Measurements from ENCODE around the gene TPH1. TPM values are rescaled to one million over a fixed set of nuclear protein-coding genes. Genes with fewer than 3 reads are reported as not detected.

TPH1 gene
- total RNA-seq, 4 donors from 2014 or later, result 0.13 to 0.47 (median 0.27) TPM; not detected in 1

GRCh38 chr11:18067372-18067771 lies 21.3 kb upstream of the TPH1 start:
- TF ChIP-seq POLR2A (IDR thresholded peaks at IDR 0.05), result no peak
- TF ChIP-seq CTCF (IDR thresholded peaks at IDR 0.05), result no peak
- TF ChIP-seq POLR2AphosphoS5 (IDR thresholded peaks at IDR 0.05), result no peak
- TF ChIP-seq EP300 (IDR thresholded peaks at IDR 0.05), result no peak
- ATAC-seq, result no peak
- Histone ChIP-seq H3K27me3 (no peaks in the 10 kb centered on the region), H3K4me1 (no peaks in the 10 kb centered on the region), H3K27ac (no peak overlapping the region), H3K4me3 (no peak overlapping the region), H3K9me3 (no peaks in the 10 kb centered on the region), H3K36me3 (peaks cover 0 to 11% of the 10 kb centered on the region in 2 donors)
- WGBS, 2 donors (ENCODE audit: low coverage in 1 of 2), result 87 to 100% methylated on average over 2 of the region's 2 CpGs

- TF ChIP-seq EP300 (IDR thresholded peaks at IDR 0.05) (no peak), CTCF (IDR thresholded peaks at IDR 0.05) (no peak), POLR2A (IDR thresholded peaks at IDR 0.05) (no peak), POLR2AphosphoS5 (IDR thresholded peaks at IDR 0.05) (no peak)
- no peaks in the 10 kb centered on the region for H3K27me3 ChIP-seq
- ATAC-seq, result no peak
- no peak overlapping the region for H3K27ac ChIP-seq
- 83 to 91% methylated on average over 1 to 2 of the region's 2 CpGs for WGBS, 2 donors (ENCODE audit: low coverage in 1 of 2)
- no peak overlapping the region for H3K4me3 ChIP-seq
- H3K4me1 ChIP-seq, result no peaks in the 10 kb centered on the region
- H3K9me3 ChIP-seq, result no peaks in the 10 kb centered on the region
- peaks cover 0 to 11% of the 10 kb centered on the region in 2 donors for H3K36me3 ChIP-seq
Observed at GRCh38 chr11:18066626-18067025, 20.6 kb upstream of the TPH1 start.

GRCh38 chr11:18065572-18065971 lies 19.5 kb upstream of the TPH1 start:
- WGBS, 2 donors (ENCODE audit: low coverage in 1 of 2), result 82 to 93% methylated on average over 3 to 5 of the region's 8 CpGs
- Histone ChIP-seq H3K36me3 (peaks cover 0 to 11% of the 10 kb centered on the region in 2 donors), H3K9me3 (no peaks in the 10 kb centered on the region), H3K27ac (no peak overlapping the region), H3K4me3 (no peak overlapping the region), H3K27me3 (no peaks in the 10 kb centered on the region), H3K4me1 (no peaks in the 10 kb centered on the region)
- no peak for ATAC-seq
- no peak for TF ChIP-seq CTCF (IDR thresholded peaks at IDR 0.05)
- TF ChIP-seq EP300 (IDR thresholded peaks at IDR 0.05), result no peak
- no peak for TF ChIP-seq POLR2A (IDR thresholded peaks at IDR 0.05)
- TF ChIP-seq POLR2AphosphoS5 (IDR thresholded peaks at IDR 0.05), result no peak

GRCh38 chr11:18064450-18065054 lies 18.5 kb upstream of the TPH1 start:
- Histone ChIP-seq H3K4me3 (no peak overlapping the region), H3K27ac (no peak overlapping the region), H3K4me1 (no peaks in the 10 kb centered on the region), H3K9me3 (no peaks in the 10 kb centered on the region), H3K36me3 (peaks cover 0 to 11% of the 10 kb centered on the region in 2 donors), H3K27me3 (no peaks in the 10 kb centered on the region)
- TF ChIP-seq POLR2AphosphoS5 (IDR thresholded peaks at IDR 0.05) (no peak), EP300 (IDR thresholded peaks at IDR 0.05) (no peak), CTCF (IDR thresholded peaks at IDR 0.05) (no peak), POLR2A (IDR thresholded peaks at IDR 0.05) (no peak)
- no peak for ATAC-seq
- 86 to 88% methylated on average over 5 to 7 of the region's 7 CpGs for WGBS, 2 donors (ENCODE audit: low coverage in 1 of 2)

- Histone ChIP-seq H3K27me3 (no peaks in the 10 kb centered on the region), H3K4me1 (no peaks in the 10 kb centered on the region), H3K27ac (no peak overlapping the region), H3K9me3 (no peaks in the 10 kb centered on the region), H3K4me3 (no peak overlapping the region), H3K36me3 (peaks cover 0 to 11% of the 10 kb centered on the region in 2 donors)
- WGBS, 2 donors (ENCODE audit: low coverage in 1 of 2), result 55 to 63% methylated on average over 4 of the region's 4 CpGs
- ATAC-seq, result no peak
- TF ChIP-seq EP300 (IDR thresholded peaks at IDR 0.05), result no peak
- no peak for TF ChIP-seq POLR2AphosphoS5 (IDR thresholded peaks at IDR 0.05)
- TF ChIP-seq CTCF (IDR thresholded peaks at IDR 0.05), result no peak
- TF ChIP-seq POLR2A (IDR thresholded peaks at IDR 0.05), result no peak
Observed at GRCh38 chr11:18063862-18064434, 17.9 kb upstream of the TPH1 start.
